Measurements from ENCODE around the gene ACE. TPM values are rescaled to one million over a fixed set of nuclear protein-coding genes. Genes with fewer than 3 reads are reported as not detected.

The ACE gene
- total RNA-seq, 1 experiment from 2014 or later: 7.8 TPM

DNA sequence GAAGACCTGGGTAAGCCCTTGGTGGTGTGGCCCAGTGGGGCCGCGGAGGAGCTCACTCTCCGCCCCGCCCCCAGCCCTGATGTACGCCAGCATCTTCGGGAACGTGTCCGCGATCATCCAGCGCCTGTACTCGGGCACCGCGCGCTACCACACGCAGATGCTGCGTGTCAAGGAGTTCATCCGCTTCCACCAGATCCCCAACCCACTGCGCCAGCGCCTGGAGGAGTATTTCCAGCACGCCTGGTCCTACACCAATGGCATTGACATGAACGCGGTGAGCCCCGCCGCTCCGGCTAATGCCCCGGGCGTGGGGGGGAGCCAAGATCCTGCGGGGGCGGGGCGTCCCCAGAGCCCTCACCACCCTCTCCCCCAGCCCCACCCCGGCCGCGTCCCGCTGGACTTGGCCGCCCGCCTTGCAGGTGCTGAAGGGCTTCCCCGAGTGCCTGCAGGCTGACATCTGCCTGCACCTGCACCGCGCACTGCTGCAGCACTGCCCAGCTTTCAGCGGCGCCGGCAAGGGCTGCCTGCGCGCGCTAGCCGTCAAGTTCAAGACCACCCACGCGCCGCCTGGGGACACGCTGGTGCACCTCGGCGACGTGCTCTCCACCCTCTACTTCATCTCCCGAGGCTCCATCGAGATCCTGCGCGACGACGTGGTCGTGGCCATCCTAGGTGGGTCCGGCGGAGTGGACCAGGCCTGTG, 61.3 kb downstream of the ACE start:
- Mint-ChIP-seq H3K27ac (no peak overlapping the region), H3K4me3 (peak overlapping the region; percentile 62), H3K27me3 (ENCODE audit: low read depth) (peaks cover 20% of the 10 kb centered on the region), H3K4me1 (peaks cover 11% of the 10 kb centered on the region), H3K9me3 (no peaks in the 10 kb centered on the region), H3K36me3 (no peaks in the 10 kb centered on the region)
- peak; percentile 66 for ATAC-seq
- TF ChIP-seq ZSCAN18 (CRISPR knock-in tag; IDR thresholded peaks at IDR 0.05): no peak
- TF ChIP-seq ZNF121 (CRISPR knock-in tag; IDR thresholded peaks at IDR 0.05): 0 out of 2 replicates have a peak, but pooled peaks have one; percentile 15
- TF ChIP-seq, protein P1, sequence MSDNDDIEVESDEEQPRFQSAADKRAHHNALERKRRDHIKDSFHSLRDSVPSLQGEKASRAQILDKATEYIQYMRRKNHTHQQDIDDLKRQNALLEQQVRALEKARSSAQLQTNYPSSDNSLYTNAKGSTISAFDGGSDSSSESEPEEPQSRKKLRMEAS (CRISPR knock-in tag; IDR thresholded peaks at IDR 0.05): peak; percentile 43
- DNase-seq (ENCODE audit: low spot score): peak; percentile 56
- CTCF ChIA-PET: interaction anchor here (0.7 to 1.3 kb wide), 5 partner anchors 40 to 113 kb away, joined by 3 to 4 read pairs (median 3); no protein-coding TSS in a partner anchor
- POLR2A ChIA-PET: interaction anchor here (0.5 kb wide), 1 partner anchor 11 kb away, joined by 3 read pairs; no protein-coding TSS in a partner anchor

- POLR2A ChIA-PET: interaction anchor here (0.5 kb wide), 1 partner anchor 10 kb away, joined by 3 read pairs; no protein-coding TSS in a partner anchor
- no peak for TF ChIP-seq FOXJ3 (CRISPR knock-in tag; IDR thresholded peaks at IDR 0.05; ENCODE audit: borderline replicate concordance)
- TF ChIP-seq FOXK1 (CRISPR knock-in tag; IDR thresholded peaks at IDR 0.05): no peak
- Mint-ChIP-seq H3K9me3 (no peaks in the 10 kb centered on the region), H3K36me3 (no peaks in the 10 kb centered on the region), H3K27me3 (ENCODE audit: low read depth) (peaks cover 20% of the 10 kb centered on the region), H3K4me3 (peak overlapping the region; percentile 62), H3K4me1 (peaks cover 14% of the 10 kb centered on the region), H3K27ac (no peak overlapping the region)
- no peak for DNase-seq (ENCODE audit: low spot score)
- CTCF ChIA-PET: interaction anchor here (0.9 to 1.3 kb wide), 2 partner anchors 73 to 113 kb away, joined by 3 to 4 read pairs; no protein-coding TSS in a partner anchor
- ATAC-seq: no peak
Measured at GRCh38 chr17:63538693-63539595, 62.1 kb downstream of the ACE start.

DNA sequence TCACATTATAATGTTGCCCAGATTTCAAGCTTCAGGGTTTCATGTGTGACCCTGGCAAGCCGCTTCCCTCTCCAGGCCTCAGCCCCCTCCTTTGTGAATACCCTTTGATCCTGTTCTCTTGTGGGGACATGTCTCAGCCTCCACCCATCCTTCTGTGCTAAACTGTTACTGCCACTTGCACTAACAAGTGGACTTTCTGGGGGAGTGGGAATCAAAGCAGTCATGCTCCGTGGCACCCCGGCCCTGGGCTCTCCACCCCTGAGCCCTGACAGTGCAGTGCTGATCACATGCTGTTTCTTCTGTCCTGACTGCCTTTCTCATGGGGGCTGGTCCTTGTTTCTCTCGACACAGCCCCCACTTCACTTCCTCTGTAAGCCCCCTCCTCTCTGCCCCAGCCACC, 63.7 kb downstream of the ACE start:
- Mint-ChIP-seq H3K4me3 (no peak overlapping the region), H3K9me3 (no peaks in the 10 kb centered on the region), H3K27ac (no peak overlapping the region), H3K36me3 (no peaks in the 10 kb centered on the region), H3K4me1 (peaks cover 17% of the 10 kb centered on the region), H3K27me3 (ENCODE audit: low read depth) (peaks cover 20% of the 10 kb centered on the region)
- no peak for DNase-seq (ENCODE audit: low spot score)
- no peak for ATAC-seq
- ChIA-PET POLR2A (no interaction called here), CTCF (no interaction called here)
- TF ChIP-seq, protein P2, sequence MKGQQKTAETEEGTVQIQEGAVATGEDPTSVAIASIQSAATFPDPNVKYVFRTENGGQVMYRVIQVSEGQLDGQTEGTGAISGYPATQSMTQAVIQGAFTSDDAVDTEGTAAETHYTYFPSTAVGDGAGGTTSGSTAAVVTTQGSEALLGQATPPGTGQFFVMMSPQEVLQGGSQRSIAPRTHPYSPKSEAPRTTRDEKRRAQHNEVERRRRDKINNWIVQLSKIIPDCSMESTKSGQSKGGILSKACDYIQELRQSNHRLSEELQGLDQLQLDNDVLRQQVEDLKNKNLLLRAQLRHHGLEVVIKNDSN (CRISPR knock-in tag; IDR thresholded peaks at IDR 0.05): no peak
- no peak for TF ChIP-seq MYBL2 (CRISPR knock-in tag; IDR thresholded peaks at IDR 0.05)
- TF ChIP-seq ZNF317 (CRISPR knock-in tag; IDR thresholded peaks at IDR 0.05; ENCODE audit: borderline replicate concordance, low read depth): no peak
- no peak for TF ChIP-seq NFATC4 (CRISPR knock-in tag; IDR thresholded peaks at IDR 0.05)
- no peak for TF ChIP-seq ZNF532 (CRISPR knock-in tag; IDR thresholded peaks at IDR 0.05; ENCODE audit: borderline replicate concordance)
- TF ChIP-seq GABPB1 (CRISPR knock-in tag; IDR thresholded peaks at IDR 0.05): no peak
- TF ChIP-seq EMX1 (CRISPR knock-in tag; IDR thresholded peaks at IDR 0.05): no peak
- no peak for TF ChIP-seq CDX4 (CRISPR knock-in tag; IDR thresholded peaks at IDR 0.05; ENCODE audit: borderline replicate concordance)
- TF ChIP-seq, protein P3, sequence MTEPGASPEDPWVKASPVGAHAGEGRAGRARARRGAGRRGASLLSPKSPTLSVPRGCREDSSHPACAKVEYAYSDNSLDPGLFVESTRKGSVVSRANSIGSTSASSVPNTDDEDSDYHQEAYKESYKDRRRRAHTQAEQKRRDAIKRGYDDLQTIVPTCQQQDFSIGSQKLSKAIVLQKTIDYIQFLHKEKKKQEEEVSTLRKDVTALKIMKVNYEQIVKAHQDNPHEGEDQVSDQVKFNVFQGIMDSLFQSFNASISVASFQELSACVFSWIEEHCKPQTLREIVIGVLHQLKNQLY (CRISPR knock-in tag; IDR thresholded peaks at IDR 0.05): no peak
- no peak for TF ChIP-seq GTF2I (CRISPR knock-in tag; conservative IDR thresholded peaks at IDR 0.05)
- TF ChIP-seq TEAD1 (CRISPR knock-in tag; IDR thresholded peaks at IDR 0.05): no peak
- TF ChIP-seq, protein P4, sequence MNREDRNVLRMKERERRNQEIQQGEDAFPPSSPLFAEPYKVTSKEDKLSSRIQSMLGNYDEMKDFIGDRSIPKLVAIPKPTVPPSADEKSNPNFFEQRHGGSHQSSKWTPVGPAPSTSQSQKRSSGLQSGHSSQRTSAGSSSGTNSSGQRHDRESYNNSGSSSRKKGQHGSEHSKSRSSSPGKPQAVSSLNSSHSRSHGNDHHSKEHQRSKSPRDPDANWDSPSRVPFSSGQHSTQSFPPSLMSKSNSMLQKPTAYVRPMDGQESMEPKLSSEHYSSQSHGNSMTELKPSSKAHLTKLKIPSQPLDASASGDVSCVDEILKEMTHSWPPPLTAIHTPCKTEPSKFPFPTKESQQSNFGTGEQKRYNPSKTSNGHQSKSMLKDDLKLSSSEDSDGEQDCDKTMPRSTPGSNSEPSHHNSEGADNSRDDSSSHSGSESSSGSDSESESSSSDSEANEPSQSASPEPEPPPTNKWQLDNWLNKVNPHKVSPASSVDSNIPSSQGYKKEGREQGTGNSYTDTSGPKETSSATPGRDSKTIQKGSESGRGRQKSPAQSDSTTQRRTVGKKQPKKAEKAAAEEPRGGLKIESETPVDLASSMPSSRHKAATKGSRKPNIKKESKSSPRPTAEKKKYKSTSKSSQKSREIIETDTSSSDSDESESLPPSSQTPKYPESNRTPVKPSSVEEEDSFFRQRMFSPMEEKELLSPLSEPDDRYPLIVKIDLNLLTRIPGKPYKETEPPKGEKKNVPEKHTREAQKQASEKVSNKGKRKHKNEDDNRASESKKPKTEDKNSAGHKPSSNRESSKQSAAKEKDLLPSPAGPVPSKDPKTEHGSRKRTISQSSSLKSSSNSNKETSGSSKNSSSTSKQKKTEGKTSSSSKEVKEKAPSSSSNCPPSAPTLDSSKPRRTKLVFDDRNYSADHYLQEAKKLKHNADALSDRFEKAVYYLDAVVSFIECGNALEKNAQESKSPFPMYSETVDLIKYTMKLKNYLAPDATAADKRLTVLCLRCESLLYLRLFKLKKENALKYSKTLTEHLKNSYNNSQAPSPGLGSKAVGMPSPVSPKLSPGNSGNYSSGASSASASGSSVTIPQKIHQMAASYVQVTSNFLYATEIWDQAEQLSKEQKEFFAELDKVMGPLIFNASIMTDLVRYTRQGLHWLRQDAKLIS (CRISPR knock-in tag; IDR thresholded peaks at IDR 0.05; ENCODE audit: borderline replicate concordance): no peak
